Measurements from ENCODE around the gene DCDC1. TPM values are rescaled to one million over a fixed set of nuclear protein-coding genes. Genes with fewer than 3 reads are reported as not detected.

DCDC1 gene
- total RNA-seq, 1 donor from 2014 or later: 6.9 TPM

GRCh38 chr11:31102875-31103274 lies 266.7 kb downstream of the DCDC1 start:
- no peak overlapping the region for H3K4me3 Mint-ChIP-seq (ENCODE audit: low read depth)
- H3K4me1 Mint-ChIP-seq (ENCODE audit: low read depth): peaks cover 8% of the 10 kb centered on the region
- H3K9me3 Mint-ChIP-seq (ENCODE audit: low read depth): peaks cover 3% of the 10 kb centered on the region
- peaks cover 2% of the 10 kb centered on the region for H3K36me3 Mint-ChIP-seq (ENCODE audit: insufficient read depth)
- TF ChIP-seq CTCF (IDR thresholded peaks at IDR 0.05; ENCODE audit: unreplicated experiment): no peak
- no peak overlapping the region for H3K27ac Mint-ChIP-seq
- peaks cover 3% of the 10 kb centered on the region for H3K27me3 Mint-ChIP-seq
- DNase-seq (ENCODE audit: low spot score, unreplicated experiment): no peak

GRCh38 chr11:31102316-31102715 lies 267.2 kb downstream of the DCDC1 start:
- no peak for DNase-seq (ENCODE audit: low spot score, unreplicated experiment)
- Mint-ChIP-seq H3K9me3 (ENCODE audit: low read depth) (peaks cover 3% of the 10 kb centered on the region), H3K27me3 (no peaks in the 10 kb centered on the region), H3K4me3 (ENCODE audit: low read depth) (no peak overlapping the region), H3K4me1 (ENCODE audit: low read depth) (peaks cover 8% of the 10 kb centered on the region), H3K27ac (no peak overlapping the region), H3K36me3 (ENCODE audit: insufficient read depth) (peaks cover 2% of the 10 kb centered on the region)
- no peak for TF ChIP-seq CTCF (IDR thresholded peaks at IDR 0.05; ENCODE audit: unreplicated experiment)

- DNase-seq (ENCODE audit: low spot score, unreplicated experiment): no peak
- Mint-ChIP-seq H3K4me1 (ENCODE audit: low read depth) (no peaks in the 10 kb centered on the region), H3K4me3 (ENCODE audit: low read depth) (no peak overlapping the region)
These were observed 273.2 kb downstream of the DCDC1 start for GRCh38 chr11:31096191-31096805.

GRCh38 chr11:31092638-31093037 lies 276.9 kb downstream of the DCDC1 start:
- H3K36me3 Mint-ChIP-seq (ENCODE audit: insufficient read depth): peaks cover 7% of the 10 kb centered on the region
- no peaks in the 10 kb centered on the region for H3K4me1 Mint-ChIP-seq (ENCODE audit: low read depth)
- no peak for TF ChIP-seq CTCF (IDR thresholded peaks at IDR 0.05; ENCODE audit: unreplicated experiment)
- H3K4me3 Mint-ChIP-seq (ENCODE audit: low read depth): no peak overlapping the region
- no peaks in the 10 kb centered on the region for H3K27me3 Mint-ChIP-seq
- H3K9me3 Mint-ChIP-seq (ENCODE audit: low read depth): peaks cover 17% of the 10 kb centered on the region
- DNase-seq (ENCODE audit: low spot score, unreplicated experiment): no peak
- H3K27ac Mint-ChIP-seq: no peak overlapping the region

More at GRCh38 chr11:31096191-31096805, 273.2 kb downstream of the DCDC1 start:
- TF ChIP-seq CTCF (IDR thresholded peaks at IDR 0.05; ENCODE audit: unreplicated experiment): no peak
- Mint-ChIP-seq H3K27ac (no peak overlapping the region), H3K9me3 (ENCODE audit: low read depth) (peaks cover 3% of the 10 kb centered on the region), H3K27me3 (no peaks in the 10 kb centered on the region), H3K36me3 (ENCODE audit: insufficient read depth) (peaks cover 2% of the 10 kb centered on the region)

- H3K36me3 Mint-ChIP-seq (ENCODE audit: insufficient read depth): peaks cover 7% of the 10 kb centered on the region
These were observed 280.4 kb downstream of the DCDC1 start for GRCh38 chr11:31089117-31089516.

More at GRCh38 chr11:31089117-31089516, 280.4 kb downstream of the DCDC1 start:
- no peaks in the 10 kb centered on the region for H3K27me3 Mint-ChIP-seq
- peaks cover 17% of the 10 kb centered on the region for H3K9me3 Mint-ChIP-seq (ENCODE audit: low read depth)
- no peak for DNase-seq (ENCODE audit: low spot score, unreplicated experiment)
- TF ChIP-seq CTCF (IDR thresholded peaks at IDR 0.05; ENCODE audit: unreplicated experiment): no peak
- H3K4me1 Mint-ChIP-seq (ENCODE audit: low read depth): no peaks in the 10 kb centered on the region
- H3K4me3 Mint-ChIP-seq (ENCODE audit: low read depth): no peak overlapping the region
- no peak overlapping the region for H3K27ac Mint-ChIP-seq
